HG02763 (cell line): ENCODE data around the gene CLCA4.
A peak's percentile ranks its signal among the peaks of the same experiment; 100 is the strongest.
"Not testable (repeated sequence)": the region's sequence is repeated elsewhere in the genome, so short reads cannot be mapped to it uniquely, and the experiment has no call there.

Experiments used
- ATAC-seq: cut with Tn5 transposase; IDR thresholded peaks from one replicate; pipeline ENCODE4 v1.9.1; 2021; ENCODE audit warnings: mild to moderate bottlenecking, moderate library complexity; ENCODE audit not compliant: unreplicated experiment

Gene CLCA4

GRCh38 chr1:86546787-86547221, at the start of gene CLCA4:
TSS of gene CLCA4 (plus strand) at chr1:86547078. CDS start at chr1:86547120, 42 bp downstream.
- ATAC-seq: no peak

GRCh38 chr1:86498281-86498680, 48.6 kb upstream of the CLCA4 start:
- ATAC-seq: no peak

GRCh38 chr1:86499987-86500593, 46.8 kb upstream of the CLCA4 start:
- ATAC-seq: peak; percentile 51

GRCh38 chr1:86500714-86501113, 46.2 kb upstream of the CLCA4 start:
- ATAC-seq: no peak

- ATAC-seq: not testable (repeated sequence)
Measured at GRCh38 chr1:86502125-86502646, 44.7 kb upstream of the CLCA4 start.

- no peak for ATAC-seq
Measured at GRCh38 chr1:86502721-86503405, 44.0 kb upstream of the CLCA4 start.

GRCh38 chr1:86503406-86504136, 43.3 kb upstream of the CLCA4 start:
- ATAC-seq: no peak

- ATAC-seq: no peak
Measured at GRCh38 chr1:86504137-86504479, 42.8 kb upstream of the CLCA4 start.

GRCh38 chr1:86504895-86505563, 41.8 kb upstream of the CLCA4 start:
- no peak for ATAC-seq

- ATAC-seq: no peak
Measured at GRCh38 chr1:86505564-86505902, 41.3 kb upstream of the CLCA4 start.

GRCh38 chr1:86507935-86508582, 38.8 kb upstream of the CLCA4 start:
- ATAC-seq: no peak

GRCh38 chr1:86508583-86508969, 38.3 kb upstream of the CLCA4 start:
- ATAC-seq: no peak

GRCh38 chr1:86515597-86515996, 31.3 kb upstream of the CLCA4 start:
- ATAC-seq: no peak

GRCh38 chr1:86516335-86516734, 30.5 kb upstream of the CLCA4 start:
- ATAC-seq: no peak

- no peak for ATAC-seq
Measured at GRCh38 chr1:86517336-86517735, 29.5 kb upstream of the CLCA4 start.

- no peak for ATAC-seq
Measured at GRCh38 chr1:86520789-86521521, 25.9 kb upstream of the CLCA4 start.

- ATAC-seq: no peak
Measured at GRCh38 chr1:86521522-86521891, 25.4 kb upstream of the CLCA4 start.

GRCh38 chr1:86522240-86522639, 24.6 kb upstream of the CLCA4 start:
- no peak for ATAC-seq

GRCh38 chr1:86523670-86524354, 23.1 kb upstream of the CLCA4 start:
- no peak for ATAC-seq

- ATAC-seq: no peak
Measured at GRCh38 chr1:86527306-86527705, 19.6 kb upstream of the CLCA4 start.
